A673 (cell line): ENCODE data around the gene RRP1B. TPM values are rescaled to one million over a fixed set of nuclear protein-coding genes. Genes with fewer than 3 reads are reported as not detected.

Source experiments
- BruUV-seq: library from RNA; stranded (reverse); fragments of 400-500 nt; replicated peaks from 2 replicates; lab custom pipeline; 2021; lab: Mats Ljungman, UMichigan
- CTCF ChIA-PET: fragments of 300-600 bp; sonication (Branson Sonifier 250); formaldehyde crosslinking; loops from one replicate; lab custom pipeline; 2022; ENCODE audit warnings: antibody characterized with exemption; lab: Charles Lee
- POLR2A ChIA-PET: fragments of 300-600 bp; sonication (Branson Sonifier 250); formaldehyde crosslinking; loops from one replicate; lab custom pipeline; 2022; ENCODE audit warnings: antibody characterized with exemption; ENCODE audit not compliant: low non-redundant PET; lab: Charles Lee
- DNase-seq: peaks from one replicate; pipeline ENCODE4 v3.0.0-alpha.2; 2015; ENCODE audit warnings: low spot score
- H3K27ac ChIP-seq: fragments of 200-600 bp; sonication (generic); 2 replicates; pipeline ENCODE4 v1.5.1; 2016; ENCODE audit warnings: mixed run types, low read depth, mild to moderate bottlenecking, mixed read lengths, antibody characterized with exemption, low read length; ENCODE audit not compliant: poor library complexity, severe bottlenecking
- H3K27me3 ChIP-seq: fragments of 200-600 bp; sonication (generic); replicated peaks from 2 replicates; pipeline ENCODE4 v1.6.1; 2017; ENCODE audit warnings: mixed run types, low read depth, mild to moderate bottlenecking, mixed read lengths, antibody characterized with exemption, low read length; ENCODE audit not compliant: insufficient read depth, poor library complexity
- H3K36me3 ChIP-seq: fragments of 200-600 bp; sonication (generic); 2 replicates; pipeline ENCODE4 v1.6.1; 2016; ENCODE audit warnings: mixed run types, mild to moderate bottlenecking, mixed read lengths, antibody characterized with exemption, low read length; ENCODE audit not compliant: insufficient read depth, poor library complexity, severe bottlenecking
- H3K4me1 ChIP-seq: fragments of 200-600 bp; sonication (generic); 2 replicates; pipeline ENCODE4 v1.6.1; 2017; ENCODE audit warnings: mixed run types, mild to moderate bottlenecking, mixed read lengths, antibody characterized with exemption, low read length; ENCODE audit not compliant: insufficient read depth, poor library complexity, severe bottlenecking
- H3K4me3 ChIP-seq: fragments of 200-600 bp; sonication (generic); 2 replicates; pipeline ENCODE4 v1.5.1; 2016; ENCODE audit warnings: low read depth, mixed run types, mild to moderate bottlenecking, mixed read lengths, low read length; ENCODE audit not compliant: poor library complexity, severe bottlenecking
- H3K9me3 ChIP-seq: fragments of 200-600 bp; sonication (generic); 2 replicates; pipeline ENCODE4 v1.6.1; 2016; ENCODE audit warnings: mixed run types, low read depth, mild to moderate bottlenecking, mixed read lengths, antibody characterized with exemption, low read length; ENCODE audit not compliant: poor library complexity, severe bottlenecking
- CTCF ChIP-seq: fragments of 300-800, 200-600 bp; sonication (generic); conservative IDR thresholded peaks from 2 replicates; pipeline ENCODE4 v1.5.1; 2017; ENCODE audit warnings: low read depth, mild to moderate bottlenecking, antibody characterized with exemption, low read length, moderate library complexity, mixed read lengths
- EZH2 ChIP-seq: fragments of 200-600 bp; sonication (generic); IDR thresholded peaks from 2 replicates; pipeline ENCODE4 v1.6.1; 2017; ENCODE audit warnings: borderline replicate concordance, low read depth, mild to moderate bottlenecking, mixed read lengths, antibody characterized with exemption, low read length; ENCODE audit not compliant: poor library complexity, severe bottlenecking
- intact Hi-C: fragments of 100-400 bp; cut with micrococcal nuclease; formaldehyde crosslinking; loops from one replicate; pipeline ENCODE4 v1.10.0; 2022; ENCODE audit not compliant: unreplicated experiment
- total RNA-seq: library from RNA; stranded (reverse); gene quantifications from 2 replicates; pipeline ENCODE4 v1.2.3, GENCODE V29; 2021

Gene RRP1B
- total RNA-seq, 1 experiment from 2014 or later = 73.5 TPM

DNA sequence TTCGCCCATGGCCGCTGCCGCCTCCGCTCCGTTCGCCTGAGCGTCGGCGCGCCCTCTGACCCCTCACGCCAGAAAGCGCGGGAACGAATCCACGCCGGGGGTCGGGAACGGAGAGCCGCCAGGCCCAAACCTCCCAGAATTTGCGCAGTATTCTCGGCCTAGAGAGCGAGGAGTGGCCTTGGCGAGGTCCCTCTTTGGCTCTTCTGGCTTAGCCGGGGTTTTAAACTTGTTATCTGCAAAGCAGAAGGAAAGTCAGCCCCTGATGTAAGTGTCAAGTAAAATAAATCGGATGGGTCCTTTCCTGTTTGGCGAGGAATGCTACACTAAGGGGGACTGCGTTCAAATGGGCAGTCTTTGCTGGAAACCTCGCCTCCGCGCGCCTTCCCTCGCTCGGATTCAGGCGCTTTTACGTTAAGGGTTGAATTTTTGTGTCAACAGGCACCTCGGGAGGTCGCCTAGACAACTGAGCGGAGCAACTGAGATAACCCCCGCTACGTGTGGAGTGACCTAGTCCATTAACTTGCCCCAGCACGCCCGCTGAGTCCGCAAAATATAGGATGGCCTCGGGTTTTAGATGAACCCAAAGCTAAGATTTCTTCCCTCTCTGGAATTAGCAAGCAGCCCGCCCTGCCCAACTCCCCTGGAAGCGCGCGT is 1.1 kb upstream of the RRP1B start:
- Histone ChIP-seq H3K9me3 (no peaks in the 10 kb centered on the region), H3K27me3 (no peaks in the 10 kb centered on the region), H3K27ac (no peak overlapping the region), H3K4me3 (no peak overlapping the region), H3K4me1 (peaks cover 11% of the 10 kb centered on the region), H3K36me3 (peaks cover 5% of the 10 kb centered on the region)
- POLR2A ChIA-PET = no interaction called here
- BruUV-seq = no TSS peak
- CTCF ChIA-PET = no interaction called here
- TF ChIP-seq CTCF (no peak), EZH2 (no peak)
- intact Hi-C loops = no loop called here
- no peak for DNase-seq

- DNase-seq = no peak
- intact Hi-C loops = no loop called here
- H3K27me3 ChIP-seq = no peaks in the 10 kb centered on the region
- BruUV-seq = TSS peak; percentile 77
- POLR2A ChIA-PET = no interaction called here
- TF ChIP-seq EZH2 (no peak), CTCF (no peak)
- H3K9me3 ChIP-seq = no peaks in the 10 kb centered on the region
- peaks cover 11% of the 10 kb centered on the region for H3K4me1 ChIP-seq
- H3K27ac ChIP-seq = peak overlapping the region; percentile 82
- CTCF ChIA-PET = no interaction called here
- no peak overlapping the region for H3K4me3 ChIP-seq
- peaks cover 9% of the 10 kb centered on the region for H3K36me3 ChIP-seq
These were observed 608 bp upstream of the RRP1B start for GRCh38 chr21:43658769-43659135.

DNA sequence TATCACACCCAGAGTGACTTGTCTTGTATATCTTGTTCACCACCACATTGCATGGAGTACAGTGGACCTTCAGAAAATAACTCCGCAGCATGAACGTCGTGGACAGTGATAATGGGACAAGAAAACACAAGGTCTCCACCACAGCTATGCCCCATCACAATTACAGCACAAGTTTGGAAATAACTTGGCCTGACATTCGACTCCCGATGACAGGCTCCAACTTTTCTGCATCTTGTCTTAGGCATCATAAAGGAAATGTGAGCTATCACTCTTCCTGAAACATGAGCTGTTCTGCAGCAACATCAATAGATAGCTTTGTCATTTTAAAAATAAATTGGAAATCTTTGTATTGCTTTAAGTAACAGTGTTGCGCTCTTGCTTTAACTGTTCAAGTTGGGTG is 2.9 kb downstream of the RRP1B start:
- CTCF ChIA-PET = no interaction called here
- BruUV-seq = no TSS peak

More for the DNA sequence above, 2.9 kb downstream of the RRP1B start:
- H3K27me3 ChIP-seq = no peaks in the 10 kb centered on the region
- no peak overlapping the region for H3K27ac ChIP-seq
- H3K4me3 ChIP-seq = no peak overlapping the region
- no peaks in the 10 kb centered on the region for H3K9me3 ChIP-seq
- TF ChIP-seq CTCF (no peak), EZH2 (no peak)
- H3K36me3 ChIP-seq = peaks cover 30% of the 10 kb centered on the region
- POLR2A ChIA-PET = no interaction called here
- intact Hi-C loops = no loop called here
- DNase-seq = no peak
- H3K4me1 ChIP-seq = peaks cover 11% of the 10 kb centered on the region
